Endometrial microvascular endothelial cells (primary cell): ENCODE results near the gene ELK4. TPM values are rescaled to one million over a fixed set of nuclear protein-coding genes. Genes with fewer than 3 reads are reported as not detected.

Experiments used
- in situ Hi-C: cut with HindIII; loops from 2 replicates; pipeline ENCODE4 v1.10.0; 2017; ENCODE audit warnings: low sequenced_read_pairs, low pct_unique_long_range_greater_than_20kb; ENCODE audit errors: inconsistent ontology term
- total RNA-seq: library from RNA; depleted of rRNA; stranded (reverse); fragments of >200 nt; gene quantifications from one replicate; pipeline ENCODE4 v1.2.3, GENCODE V29; 2015; ENCODE audit errors: inconsistent ontology term

Gene ELK4
- total RNA-seq, 1 donor from 2014 or later = 28.9 TPM

GRCh38 chr1:205666372-205667166 is 34.8 kb upstream of the ELK4 start:
- in situ Hi-C loops = loop anchor here (10.0 kb wide), 1 partner anchor 48 kb away; no protein-coding TSS in a partner anchor

GRCh38 chr1:205665201-205666045 is 33.6 kb upstream of the ELK4 start:
- in situ Hi-C loops = loop anchor here (10.0 kb wide), 1 partner anchor 49 kb away; no protein-coding TSS in a partner anchor

GRCh38 chr1:205664399-205665017 is 32.7 kb upstream of the ELK4 start:
- in situ Hi-C loops = loop anchor here (10.0 kb wide), 1 partner anchor 50 kb away; no protein-coding TSS in a partner anchor

- in situ Hi-C loops = loop anchor here (10.0 kb wide), 1 partner anchor 51 kb away; no protein-coding TSS in a partner anchor
Observed at GRCh38 chr1:205663286-205663936, 31.6 kb upstream of the ELK4 start.

GRCh38 chr1:205662791-205663190 is 31.0 kb upstream of the ELK4 start:
- in situ Hi-C loops = loop anchor here (10.0 kb wide), 1 partner anchor 52 kb away; no protein-coding TSS in a partner anchor

- in situ Hi-C loops = loop anchor here (10.0 kb wide), 1 partner anchor 53 kb away; no protein-coding TSS in a partner anchor
Observed at GRCh38 chr1:205662135-205662738, 30.4 kb upstream of the ELK4 start.

- in situ Hi-C loops = loop anchor here (10.0 kb wide), 1 partner anchor 53 kb away; no protein-coding TSS in a partner anchor
Observed at GRCh38 chr1:205661429-205662134, 29.8 kb upstream of the ELK4 start.

GRCh38 chr1:205660361-205660760 is 28.6 kb upstream of the ELK4 start:
- in situ Hi-C loops = loop anchor here (10.0 kb wide), 1 partner anchor 54 kb away; no protein-coding TSS in a partner anchor

GRCh38 chr1:205658943-205659581 is 27.3 kb upstream of the ELK4 start:
- in situ Hi-C loops = no loop called here

GRCh38 chr1:205656236-205656635 is 24.4 kb upstream of the ELK4 start:
- in situ Hi-C loops = no loop called here

- in situ Hi-C loops = no loop called here
Observed at GRCh38 chr1:205652984-205653383, 21.2 kb upstream of the ELK4 start.

- in situ Hi-C loops = no loop called here
Observed at GRCh38 chr1:205650241-205650640, 18.4 kb upstream of the ELK4 start.

- in situ Hi-C loops = no loop called here
Observed at GRCh38 chr1:205645519-205645918, 13.7 kb upstream of the ELK4 start.

GRCh38 chr1:205642679-205643307 is 11.0 kb upstream of the ELK4 start:
- in situ Hi-C loops = no loop called here

GRCh38 chr1:205639567-205639966 is 7.8 kb upstream of the ELK4 start:
- in situ Hi-C loops = no loop called here

- in situ Hi-C loops = no loop called here
Observed at GRCh38 chr1:205637854-205638468, 6.2 kb upstream of the ELK4 start.
